Medulla oblongata (tissue), 1 donor: ENCODE results near the gene SS18L1.

Source experiments
- DNase-seq: peaks from one replicate; pipeline ENCODE4 v3.0.0-alpha.2; 2015; ENCODE audit errors: extremely low spot score

The SS18L1 gene

DNA sequence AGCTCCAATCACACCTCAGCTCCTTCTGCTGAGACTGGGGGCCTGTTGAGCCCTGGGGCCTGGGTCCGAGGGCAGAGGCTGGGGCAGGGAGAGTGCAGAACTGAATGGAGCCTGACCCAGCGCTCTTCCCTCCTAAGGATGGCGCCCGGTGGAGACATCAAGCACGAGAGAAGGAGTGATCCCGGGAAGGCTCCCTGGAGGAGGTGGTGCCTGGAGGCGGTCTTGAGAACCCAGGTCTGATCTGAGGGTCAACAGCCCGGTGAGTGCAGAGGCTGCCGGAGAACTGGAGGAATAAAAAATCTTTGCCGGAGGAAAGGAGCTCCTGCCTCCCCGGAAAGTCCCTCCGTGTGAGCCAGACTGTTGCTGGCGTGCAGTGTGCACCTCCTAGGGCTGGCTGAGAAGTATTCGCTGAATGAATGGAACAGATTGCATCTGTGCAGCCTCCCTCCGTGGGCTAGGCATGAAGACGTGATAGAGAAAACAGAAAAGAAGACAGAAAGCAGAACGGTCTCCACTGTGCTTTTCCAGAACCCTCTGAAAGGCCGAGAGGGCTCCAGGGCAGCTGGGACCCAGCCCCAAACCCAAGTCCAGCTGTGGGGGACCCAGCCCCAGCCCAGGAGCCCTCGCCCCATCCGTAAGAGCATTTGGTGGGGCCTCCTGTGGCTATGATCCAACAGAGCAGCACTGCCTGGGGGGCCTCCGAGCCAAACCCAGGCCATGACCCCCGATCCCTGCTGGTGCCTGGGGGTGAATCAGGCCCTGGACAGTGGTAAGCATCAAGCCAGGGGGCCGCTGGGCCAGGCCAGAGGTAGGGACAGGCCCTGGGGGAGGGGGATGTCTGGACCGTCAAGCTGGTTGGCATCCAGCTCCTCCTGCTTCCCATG lies 83.4 kb downstream of the SS18L1 start:
- DNase-seq = no peak

- DNase-seq = no peak
These were observed 84.0 kb downstream of the SS18L1 start for GRCh38 chr20:62227591-62227976.

GRCh38 chr20:62227977-62228958 lies 84.7 kb downstream of the SS18L1 start:
- no peak for DNase-seq

DNA sequence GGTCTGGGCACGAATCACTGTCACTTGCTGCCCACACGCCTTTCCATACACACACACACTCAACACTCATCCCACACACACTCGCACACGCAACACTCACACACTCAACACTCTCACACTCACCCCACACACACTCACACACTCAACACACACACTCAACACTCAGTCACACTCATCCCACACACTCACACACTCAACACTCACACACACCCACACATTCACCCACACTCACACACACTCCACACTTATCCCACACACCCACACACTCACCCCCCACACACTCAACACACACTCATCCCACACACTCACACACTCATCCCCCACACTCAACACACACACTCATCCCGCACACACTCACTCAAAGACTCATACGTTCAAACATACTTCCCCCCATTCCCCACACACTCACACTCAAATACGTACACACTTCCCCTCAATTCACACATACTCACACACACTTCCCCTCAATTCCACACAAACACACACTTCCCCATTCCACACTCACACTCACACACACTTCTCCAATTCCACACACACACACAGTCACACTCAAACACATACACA lies 85.5 kb downstream of the SS18L1 start:
- DNase-seq = no peak

DNA sequence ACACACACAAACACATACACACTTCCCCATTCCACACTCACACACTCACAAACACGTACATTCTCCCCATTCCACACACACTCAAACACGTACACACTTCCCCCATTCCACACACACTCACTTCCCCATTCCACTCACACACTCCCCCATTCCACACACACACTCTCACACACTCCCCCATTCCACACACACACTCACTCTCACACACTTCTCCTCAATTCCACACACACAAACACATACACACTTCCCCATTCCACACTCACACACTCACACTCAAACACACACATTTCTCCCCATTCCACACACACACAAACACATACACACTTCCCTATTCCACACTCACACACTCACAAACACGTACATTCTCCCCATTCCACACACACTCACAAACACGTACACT lies 86.1 kb downstream of the SS18L1 start:
- no peak for DNase-seq

GRCh38 chr20:62230276-62230675 lies 86.7 kb downstream of the SS18L1 start:
- no peak for DNase-seq

DNA sequence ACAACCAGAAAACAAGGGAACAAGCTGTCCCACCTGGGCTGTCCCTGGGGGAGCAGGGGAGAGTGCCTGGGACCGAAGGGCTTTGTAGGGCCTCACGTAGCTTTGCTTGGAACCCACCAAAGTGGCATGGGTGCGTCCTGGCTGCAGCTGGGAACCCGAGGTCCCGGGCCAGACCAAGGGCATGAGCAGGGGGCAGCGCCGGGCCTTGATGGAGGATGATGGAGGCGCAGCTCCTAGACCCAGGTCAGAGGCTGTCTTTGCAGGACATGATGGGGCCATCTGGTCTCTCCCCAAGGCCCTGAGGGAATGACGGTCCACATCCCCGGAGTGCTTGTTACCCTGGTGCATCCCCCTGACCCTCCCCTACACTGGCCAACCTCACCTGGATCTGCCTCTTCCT lies 87.1 kb downstream of the SS18L1 start:
- no peak for DNase-seq

DNA sequence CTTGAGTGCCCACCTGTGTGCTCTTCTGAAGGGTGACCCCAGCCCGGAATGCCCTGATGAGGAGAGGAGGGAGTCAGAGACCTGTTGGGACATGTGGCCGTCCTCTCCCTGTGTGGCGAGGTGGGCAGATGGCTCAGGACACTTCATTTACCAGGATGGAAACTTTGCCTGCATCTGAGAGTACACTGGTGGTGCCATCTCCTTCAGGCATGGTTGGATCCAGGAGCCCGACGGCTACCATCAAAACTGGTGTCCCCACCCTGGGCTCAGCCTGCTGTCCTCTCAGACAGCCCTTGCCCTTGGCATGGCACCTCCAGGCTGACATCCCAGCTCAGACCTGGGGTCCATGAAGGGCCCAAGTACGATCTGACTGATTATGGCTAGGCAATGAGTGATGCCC lies 87.7 kb downstream of the SS18L1 start:
- DNase-seq = no peak
